Astrocyte (in vitro differentiated cells and primary cell): ENCODE data around the gene TCF3. TPM values are rescaled to one million over a fixed set of nuclear protein-coding genes. Genes with fewer than 3 reads are reported as not detected.

Experiments
- DNase-seq: peaks from one replicate; pipeline ENCODE4 v3.0.0-alpha.2; 2010; ENCODE audit warnings: low read depth
- FAIRE-seq: peaks from 2 replicates; lab custom pipeline; 2011; peaks lifted over from hg19 to GRCh38; lab: Jason Lieb, UNC
- H2AFZ ChIP-seq: 2 replicates; pipeline ENCODE4 v1.6.0; 2012; ENCODE audit warnings: low read depth, low read length, inconsistent platforms
- H3K27ac ChIP-seq: 2 replicates; pipeline ENCODE4 v1.5.1; 2011; ENCODE audit warnings: low read depth, low read length, inconsistent platforms
- H3K27me3 ChIP-seq: 2 replicates; pipeline ENCODE4 v1.6.0; 2011; ENCODE audit warnings: low read length, inconsistent platforms; ENCODE audit not compliant: insufficient read depth
- H3K36me3 ChIP-seq: 2 replicates; pipeline ENCODE4 v1.5.1; 2011; ENCODE audit warnings: low read length, inconsistent platforms; ENCODE audit not compliant: insufficient read depth
- H3K4me1 ChIP-seq: 2 replicates; pipeline ENCODE4 v1.5.1; 2011; ENCODE audit warnings: low read length, inconsistent platforms; ENCODE audit not compliant: insufficient read depth
- H3K4me2 ChIP-seq: 2 replicates; pipeline ENCODE4 v1.6.0; 2012; ENCODE audit warnings: low read length, inconsistent platforms
- H3K4me3 ChIP-seq: 2 replicates; pipeline ENCODE4 v1.5.1; 2011; ENCODE audit warnings: low read depth, mild to moderate bottlenecking, low read length, inconsistent platforms; ENCODE audit not compliant: insufficient read depth
- H3K79me2 ChIP-seq: 2 replicates; pipeline ENCODE4 v1.6.0; 2012; ENCODE audit warnings: mild to moderate bottlenecking, low read length, inconsistent platforms; ENCODE audit not compliant: insufficient read depth
- H3K9ac ChIP-seq: 2 replicates; pipeline ENCODE4 v1.6.0; 2012; ENCODE audit warnings: mild to moderate bottlenecking, low read length, inconsistent platforms
- H3K9me3 ChIP-seq: 2 replicates; pipeline ENCODE4 v1.5.1; 2012; ENCODE audit warnings: low read depth, mild to moderate bottlenecking, low read length, inconsistent platforms; ENCODE audit not compliant: insufficient read depth
- H4K20me1 ChIP-seq: 2 replicates; pipeline ENCODE4 v1.6.0; 2012; ENCODE audit warnings: low read length, inconsistent platforms; ENCODE audit not compliant: insufficient read depth
- H3K27ac Mint-ChIP-seq: one replicate; pipeline ENCODE4 v1.8.0; 2021; ENCODE audit warnings: mild to moderate bottlenecking, mixed read lengths; ENCODE audit not compliant: unreplicated experiment
- H3K27me3 Mint-ChIP-seq: one replicate; pipeline ENCODE4 v1.8.0; 2021; ENCODE audit warnings: low read depth, mixed read lengths; ENCODE audit not compliant: unreplicated experiment
- H3K36me3 Mint-ChIP-seq: one replicate; pipeline ENCODE4 v1.8.0; 2021; ENCODE audit warnings: low read depth, mixed read lengths; ENCODE audit not compliant: unreplicated experiment
- H3K4me1 Mint-ChIP-seq: one replicate; pipeline ENCODE4 v1.8.0; 2021; ENCODE audit warnings: low read depth, mixed read lengths; ENCODE audit not compliant: unreplicated experiment
- H3K4me3 Mint-ChIP-seq: one replicate; pipeline ENCODE4 v1.8.0; 2021; ENCODE audit warnings: mild to moderate bottlenecking, moderate library complexity, mixed read lengths; ENCODE audit not compliant: unreplicated experiment
- H3K9me3 Mint-ChIP-seq: one replicate; pipeline ENCODE4 v1.8.0; 2021; ENCODE audit warnings: mild to moderate bottlenecking, mixed read lengths; ENCODE audit not compliant: unreplicated experiment
- EZH2 ChIP-seq: IDR thresholded peaks from 2 replicates; pipeline ENCODE4 v1.6.1; 2012; ENCODE audit warnings: mild to moderate bottlenecking, low read length, inconsistent platforms; ENCODE audit not compliant: insufficient read depth
- total RNA-seq: library from RNA; stranded (reverse); gene quantifications from 2 replicates; pipeline ENCODE4 v1.2.1, GENCODE V29; 2021
- TF ChIP-seq, protein P1 (sequence below): IDR thresholded peaks from 2 replicates; pipeline ENCODE4 v1.5.1; 2011; ENCODE audit warnings: low read depth, mild to moderate bottlenecking, inconsistent platforms, low read length, moderate library complexity; ENCODE audit not compliant: insufficient read depth

TCF3 gene
- total RNA-seq, 1 donor from 2014 or later, result 173 TPM

DNA sequence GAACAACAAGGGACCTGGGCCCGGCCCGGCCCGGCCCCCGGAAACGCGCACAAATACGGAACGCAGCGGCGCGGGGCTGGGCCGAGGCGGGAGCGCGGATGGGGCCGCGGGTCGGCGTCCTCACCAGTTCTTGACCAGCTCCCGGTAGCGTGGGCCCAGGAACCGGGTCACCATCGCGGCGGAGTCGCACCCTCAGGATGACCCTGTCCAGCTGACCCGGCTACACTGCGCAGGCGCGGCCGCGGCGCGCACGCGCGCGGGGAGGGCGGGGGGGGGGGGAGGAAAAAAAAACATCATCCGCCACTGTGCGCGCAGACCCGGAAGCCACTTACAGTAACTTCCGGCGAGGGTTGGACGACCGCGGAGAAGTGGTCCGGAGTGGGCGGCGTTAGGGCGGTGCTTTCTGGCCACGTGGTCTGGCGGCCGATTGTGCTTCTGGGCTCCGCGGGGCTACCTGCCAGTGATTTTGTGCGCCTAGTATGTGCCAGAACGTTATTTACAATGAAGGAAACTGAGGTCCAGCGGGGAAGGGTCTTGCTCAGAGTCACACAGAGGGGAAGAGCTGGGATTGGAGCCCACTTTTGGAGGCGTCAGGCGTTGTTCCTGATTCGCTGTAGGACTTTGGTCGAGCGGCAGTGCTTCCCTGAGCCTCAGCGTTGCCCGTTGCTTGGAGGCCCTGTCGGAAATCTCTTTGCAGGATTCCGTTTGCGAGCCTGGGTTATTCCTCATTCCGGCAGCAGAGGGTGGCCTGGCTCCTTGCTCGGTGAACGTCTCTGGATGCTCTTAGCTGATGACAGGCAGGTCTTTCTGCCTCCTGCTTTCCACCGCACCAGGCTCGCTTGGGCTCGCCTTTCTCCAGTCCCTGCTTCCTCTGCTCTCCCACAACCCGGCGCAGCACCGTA is 46.9 kb downstream of the TCF3 start, which contains the start of gene UQCR11:
UQCR11 (minus strand) TSS at position 227 of the 902 bp plus-strand sequence; CDS start at position 174, 53 bp downstream.
- Mint-ChIP-seq H3K36me3 (peaks cover 9% of the 10 kb centered on the region), H3K27me3 (no peaks in the 10 kb centered on the region), H3K9me3 (no peaks in the 10 kb centered on the region), H3K4me3 (peak within 1 kb of the TSS; percentile 98), H3K27ac (peak within 1 kb of the TSS; percentile 100), H3K4me1 (peaks cover 3% of the 10 kb centered on the region)
- TF ChIP-seq, protein P1, sequence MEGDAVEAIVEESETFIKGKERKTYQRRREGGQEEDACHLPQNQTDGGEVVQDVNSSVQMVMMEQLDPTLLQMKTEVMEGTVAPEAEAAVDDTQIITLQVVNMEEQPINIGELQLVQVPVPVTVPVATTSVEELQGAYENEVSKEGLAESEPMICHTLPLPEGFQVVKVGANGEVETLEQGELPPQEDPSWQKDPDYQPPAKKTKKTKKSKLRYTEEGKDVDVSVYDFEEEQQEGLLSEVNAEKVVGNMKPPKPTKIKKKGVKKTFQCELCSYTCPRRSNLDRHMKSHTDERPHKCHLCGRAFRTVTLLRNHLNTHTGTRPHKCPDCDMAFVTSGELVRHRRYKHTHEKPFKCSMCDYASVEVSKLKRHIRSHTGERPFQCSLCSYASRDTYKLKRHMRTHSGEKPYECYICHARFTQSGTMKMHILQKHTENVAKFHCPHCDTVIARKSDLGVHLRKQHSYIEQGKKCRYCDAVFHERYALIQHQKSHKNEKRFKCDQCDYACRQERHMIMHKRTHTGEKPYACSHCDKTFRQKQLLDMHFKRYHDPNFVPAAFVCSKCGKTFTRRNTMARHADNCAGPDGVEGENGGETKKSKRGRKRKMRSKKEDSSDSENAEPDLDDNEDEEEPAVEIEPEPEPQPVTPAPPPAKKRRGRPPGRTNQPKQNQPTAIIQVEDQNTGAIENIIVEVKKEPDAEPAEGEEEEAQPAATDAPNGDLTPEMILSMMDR, result peak; percentile 42
- TF ChIP-seq EZH2, result no peak
- H3K4me1 ChIP-seq, result peaks cover 13% of the 10 kb centered on the region
- H3K4me2 ChIP-seq, result peak within 1 kb of the TSS; percentile 91
- FAIRE-seq (peak; percentile 59), DNase-seq (peak; percentile 93)
- H3K9ac ChIP-seq, result peak within 1 kb of the TSS; percentile 95
- H3K27me3 ChIP-seq, result no peaks in the 10 kb centered on the region
- H3K36me3 ChIP-seq, result no peaks in the 10 kb centered on the region
- H2AFZ ChIP-seq, result peak within 1 kb of the TSS; percentile 85
- no peaks in the 10 kb centered on the region for H3K9me3 ChIP-seq
- peak within 1 kb of the TSS; percentile 94 for H3K4me3 ChIP-seq
- peaks cover 47% of the 10 kb centered on the region for H3K79me2 ChIP-seq
- peak within 1 kb of the TSS; percentile 84 for H3K27ac ChIP-seq
- H4K20me1 ChIP-seq, result peaks cover 38% of the 10 kb centered on the region

DNA sequence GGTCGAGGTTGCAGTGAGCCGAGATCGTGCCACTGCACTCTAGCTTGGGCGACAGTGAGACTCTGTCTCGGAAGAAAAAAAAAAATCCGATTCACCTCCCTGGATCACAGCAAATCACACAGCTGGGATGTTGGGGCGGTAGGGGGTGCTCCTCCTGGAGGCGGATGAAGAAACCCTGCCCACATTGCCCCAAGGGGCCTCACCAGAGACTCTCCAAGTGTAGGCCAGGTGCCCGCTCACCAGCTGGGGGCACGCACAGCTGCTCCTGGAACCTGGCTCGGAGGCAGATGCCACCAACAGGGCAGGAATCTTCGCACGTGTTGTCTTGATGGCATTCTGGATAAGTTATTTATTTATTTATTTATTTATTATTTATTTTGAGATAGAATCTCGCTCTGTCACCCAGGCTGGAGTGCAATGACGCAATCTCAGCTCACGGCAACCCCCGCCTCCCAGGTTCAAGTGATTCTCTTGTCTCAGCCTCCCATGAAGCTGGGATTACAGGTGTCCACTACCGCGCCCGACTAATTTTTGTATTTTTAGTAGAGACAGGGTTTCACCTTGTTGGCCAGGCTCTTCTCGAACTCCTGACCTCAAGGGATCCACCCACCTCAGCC is 50.2 kb downstream of the TCF3 start:
- peaks cover 66% of the 10 kb centered on the region for H3K79me2 ChIP-seq
- H3K4me3 Mint-ChIP-seq, result no peak overlapping the region
- H3K27me3 Mint-ChIP-seq, result no peaks in the 10 kb centered on the region

More for the DNA sequence above, 50.2 kb downstream of the TCF3 start:
- Histone ChIP-seq H4K20me1 (peaks cover 57% of the 10 kb centered on the region), H3K27ac (no peak overlapping the region), H3K4me1 (peaks cover 13% of the 10 kb centered on the region), H3K4me2 (no peak overlapping the region), H3K27me3 (no peaks in the 10 kb centered on the region), H3K36me3 (peaks cover 9% of the 10 kb centered on the region), H3K9ac (no peak overlapping the region), H3K4me3 (no peak overlapping the region), H3K9me3 (no peaks in the 10 kb centered on the region), H2AFZ (no peak overlapping the region)
- H3K36me3 Mint-ChIP-seq, result peaks cover 8% of the 10 kb centered on the region
- H3K4me1 Mint-ChIP-seq, result peaks cover 3% of the 10 kb centered on the region
- no peaks in the 10 kb centered on the region for H3K9me3 Mint-ChIP-seq
- H3K27ac Mint-ChIP-seq, result no peak overlapping the region
- DNase-seq (no peak), FAIRE-seq (no peak)
- TF ChIP-seq, protein P1, result no peak
- TF ChIP-seq EZH2, result no peak
